K562 (cell line): ENCODE measurements around the gene METTL24.

Experiments used
- BRD4 ChIP-seq: fragments of 200-600 bp; sonication (generic); IDR thresholded peaks from 2 replicates; pipeline ENCODE4 v1.6.1; 2017; ENCODE audit warnings: inconsistent platforms
- EP300 ChIP-seq: IDR thresholded peaks from 2 replicates; pipeline ENCODE4 v1.6.1; 2012; ENCODE audit warnings: low read length, improper control_type of control experiment
- FOSL1 ChIP-seq: fragments of 200-800 bp; sonication (Bioruptor generic); conservative IDR thresholded peaks from 2 replicates; pipeline ENCODE4 v1.6.1; 2016; ENCODE audit warnings: missing genetic modification characterization, missing compliant biosample characterization
- NCOA4 ChIP-seq: fragments of 450-650 bp; IDR thresholded peaks from 2 replicates; pipeline ENCODE4 v1.6.1; 2018; ENCODE audit warnings: mild to moderate bottlenecking; ENCODE audit not compliant: partially characterized antibody
- POLR2AphosphoS5 ChIP-seq: IDR thresholded peaks from 2 replicates; pipeline ENCODE4 v1.6.1; 2011; ENCODE audit warnings: mild to moderate bottlenecking, low read depth, low read length, moderate library complexity; ENCODE audit not compliant: control insufficient read depth, insufficient read depth
- RAD21 ChIP-seq, 2 experiments: fragments of 250-450 bp in 1 of 2; fragments of 450-650 bp in 1 of 2; sonication (Bioruptor Pico) in 1 of 2; formaldehyde crosslinking in 1 of 2; IDR thresholded peaks in 1 of 2; conservative IDR thresholded peaks in 1 of 2; 2 replicates each; pipeline versions ENCODE4 v1.4.0 to v1.8.0; 2020 to 2022; ENCODE audit warnings: mild to moderate bottlenecking in 2 of 2, moderate library complexity in 1 of 2
- RFX5 ChIP-seq: IDR thresholded peaks from 2 replicates; pipeline ENCODE4 v1.6.1; 2011; ENCODE audit warnings: low read depth, mild to moderate bottlenecking, improper control_type of control experiment, low read length
- YY1 ChIP-seq, 3 experiments: IDR thresholded peaks; 2 replicates each; pipeline ENCODE4 v1.6.1; 2011; ENCODE audit warnings: low read length in 2 of 3, mild to moderate bottlenecking in 2 of 3, moderate library complexity in 2 of 3, borderline replicate concordance in 1 of 3, control low read depth in 1 of 3, low read depth in 1 of 3; ENCODE audit not compliant: insufficient read depth in 3 of 3, insufficient replicate concordance in 2 of 3, control insufficient read depth in 1 of 3, insufficient read length in 1 of 3; ENCODE audit errors: extremely low read depth in 1 of 3
- ZNF12 ChIP-seq: sonication (generic); formaldehyde crosslinking; IDR thresholded peaks from 2 replicates; pipeline ENCODE4 v1.4.0; 2020; ENCODE audit warnings: mild to moderate bottlenecking, missing genetic modification reagents
- ZNF232 ChIP-seq: sonication (generic); formaldehyde crosslinking; IDR thresholded peaks from 2 replicates; pipeline ENCODE4 v1.8.0; 2022; ENCODE audit warnings: mild to moderate bottlenecking, missing genetic modification reagents
- TF ChIP-seq, protein P1 (sequence below), 3 experiments: IDR thresholded peaks in 2 of 3; conservative IDR thresholded peaks in 1 of 3; 2 replicates each; pipeline ENCODE4 v1.5.1; 2011 to 2012; ENCODE audit warnings: low read length in 3 of 3, mild to moderate bottlenecking in 3 of 3, control low read depth in 2 of 3, improper control_type of control experiment in 1 of 3, inconsistent platforms in 1 of 3, low read depth in 1 of 3, mixed read lengths in 1 of 3, moderate library complexity in 1 of 3; ENCODE audit not compliant: insufficient read depth in 2 of 3

DNA sequence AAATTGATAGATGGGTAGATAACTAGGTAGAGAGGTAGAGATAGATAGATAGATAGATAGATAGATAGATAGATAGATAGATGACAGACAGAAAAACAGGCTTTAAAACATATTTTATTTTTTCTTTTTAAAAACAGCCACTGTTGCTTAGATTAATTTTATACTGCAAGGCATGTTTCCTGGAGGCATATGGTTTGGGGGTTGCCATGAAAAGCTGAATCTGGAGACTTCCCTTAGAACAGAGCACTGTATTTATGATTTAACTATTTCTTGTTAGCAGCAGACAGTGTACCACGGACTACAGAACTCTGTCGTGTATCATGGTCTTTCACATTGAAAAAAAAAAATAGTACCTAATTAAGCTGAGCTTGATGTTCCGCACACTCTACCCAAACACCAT is 38.8 kb downstream of the METTL24 start:
- TF ChIP-seq EP300 (no peak), POLR2AphosphoS5 (no peak), RFX5 (no peak), RAD21 (CRISPR knock-in tag; conservative IDR thresholded peaks at IDR 0.05 in 1 of 2, IDR thresholded peaks at IDR 0.05 in 1 of 2) (no peak), YY1 (IDR thresholded peaks at IDR 0.05; ENCODE audit: borderline replicate concordance in 1 of 3, control insufficient read depth in 1 of 3, extremely low read depth in 1 of 3, insufficient read depth in 3 of 3, insufficient read length in 1 of 3, insufficient replicate concordance in 2 of 3, low read depth in 1 of 3, low read length in 2 of 3) (no peak), NCOA4 (no peak), FOSL1 (tag) (no peak), BRD4 (no peak), ZNF12 (CRISPR knock-in tag) (no peak), ZNF232 (no peak)
- TF ChIP-seq, protein P1, sequence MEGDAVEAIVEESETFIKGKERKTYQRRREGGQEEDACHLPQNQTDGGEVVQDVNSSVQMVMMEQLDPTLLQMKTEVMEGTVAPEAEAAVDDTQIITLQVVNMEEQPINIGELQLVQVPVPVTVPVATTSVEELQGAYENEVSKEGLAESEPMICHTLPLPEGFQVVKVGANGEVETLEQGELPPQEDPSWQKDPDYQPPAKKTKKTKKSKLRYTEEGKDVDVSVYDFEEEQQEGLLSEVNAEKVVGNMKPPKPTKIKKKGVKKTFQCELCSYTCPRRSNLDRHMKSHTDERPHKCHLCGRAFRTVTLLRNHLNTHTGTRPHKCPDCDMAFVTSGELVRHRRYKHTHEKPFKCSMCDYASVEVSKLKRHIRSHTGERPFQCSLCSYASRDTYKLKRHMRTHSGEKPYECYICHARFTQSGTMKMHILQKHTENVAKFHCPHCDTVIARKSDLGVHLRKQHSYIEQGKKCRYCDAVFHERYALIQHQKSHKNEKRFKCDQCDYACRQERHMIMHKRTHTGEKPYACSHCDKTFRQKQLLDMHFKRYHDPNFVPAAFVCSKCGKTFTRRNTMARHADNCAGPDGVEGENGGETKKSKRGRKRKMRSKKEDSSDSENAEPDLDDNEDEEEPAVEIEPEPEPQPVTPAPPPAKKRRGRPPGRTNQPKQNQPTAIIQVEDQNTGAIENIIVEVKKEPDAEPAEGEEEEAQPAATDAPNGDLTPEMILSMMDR (IDR thresholded peaks at IDR 0.05 in 2 of 3, conservative IDR thresholded peaks at IDR 0.05 in 1 of 3; ENCODE audit: insufficient read depth in 2 of 3, low read depth in 1 of 3, low read length in 3 of 3): no peak
